GM19099 (cell line): Measurements from ENCODE around the gene B3GNT9.
A peak's percentile ranks its signal among the peaks of the same experiment; 100 is the strongest.

Source experiments
- POLR2A ChIP-seq: IDR thresholded peaks from 3 replicates; pipeline ENCODE4 v1.6.1; 2011; ENCODE audit warnings: low read depth; ENCODE audit not compliant: insufficient read length; ENCODE audit errors: extremely low read depth

Gene B3GNT9

DNA sequence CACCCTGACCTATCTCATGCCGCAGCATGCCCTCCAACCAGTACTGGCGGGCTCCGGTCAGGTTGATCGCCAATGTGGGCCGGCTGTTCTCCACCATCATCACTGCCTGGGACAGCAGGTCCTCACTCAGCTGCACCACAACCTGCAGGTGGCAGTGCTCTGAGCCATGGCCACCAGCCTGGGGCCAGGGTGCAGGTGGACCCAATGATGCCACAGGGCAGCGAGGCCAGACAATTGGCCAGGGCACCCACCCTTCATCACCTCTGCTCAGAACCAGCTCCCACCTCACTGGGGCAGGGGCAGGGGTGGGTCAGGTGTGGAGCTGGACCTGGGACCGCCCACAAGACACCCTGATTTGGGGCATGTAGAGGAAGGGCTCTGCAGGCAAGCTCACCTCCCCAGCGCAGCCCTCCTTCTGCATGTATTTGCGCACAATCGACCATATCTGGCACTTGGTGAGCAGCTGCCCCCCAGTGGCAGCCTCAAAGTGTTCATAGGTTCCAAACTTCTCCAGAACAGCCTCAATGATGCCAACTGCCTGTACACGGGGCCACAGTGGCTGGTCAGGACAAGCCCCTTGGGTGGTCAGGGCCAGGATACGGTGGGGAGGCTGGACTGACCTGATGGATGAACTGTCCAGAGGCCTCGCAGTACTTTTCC, 28.8 kb upstream of the B3GNT9 start:
- TF ChIP-seq POLR2A = no peak

DNA sequence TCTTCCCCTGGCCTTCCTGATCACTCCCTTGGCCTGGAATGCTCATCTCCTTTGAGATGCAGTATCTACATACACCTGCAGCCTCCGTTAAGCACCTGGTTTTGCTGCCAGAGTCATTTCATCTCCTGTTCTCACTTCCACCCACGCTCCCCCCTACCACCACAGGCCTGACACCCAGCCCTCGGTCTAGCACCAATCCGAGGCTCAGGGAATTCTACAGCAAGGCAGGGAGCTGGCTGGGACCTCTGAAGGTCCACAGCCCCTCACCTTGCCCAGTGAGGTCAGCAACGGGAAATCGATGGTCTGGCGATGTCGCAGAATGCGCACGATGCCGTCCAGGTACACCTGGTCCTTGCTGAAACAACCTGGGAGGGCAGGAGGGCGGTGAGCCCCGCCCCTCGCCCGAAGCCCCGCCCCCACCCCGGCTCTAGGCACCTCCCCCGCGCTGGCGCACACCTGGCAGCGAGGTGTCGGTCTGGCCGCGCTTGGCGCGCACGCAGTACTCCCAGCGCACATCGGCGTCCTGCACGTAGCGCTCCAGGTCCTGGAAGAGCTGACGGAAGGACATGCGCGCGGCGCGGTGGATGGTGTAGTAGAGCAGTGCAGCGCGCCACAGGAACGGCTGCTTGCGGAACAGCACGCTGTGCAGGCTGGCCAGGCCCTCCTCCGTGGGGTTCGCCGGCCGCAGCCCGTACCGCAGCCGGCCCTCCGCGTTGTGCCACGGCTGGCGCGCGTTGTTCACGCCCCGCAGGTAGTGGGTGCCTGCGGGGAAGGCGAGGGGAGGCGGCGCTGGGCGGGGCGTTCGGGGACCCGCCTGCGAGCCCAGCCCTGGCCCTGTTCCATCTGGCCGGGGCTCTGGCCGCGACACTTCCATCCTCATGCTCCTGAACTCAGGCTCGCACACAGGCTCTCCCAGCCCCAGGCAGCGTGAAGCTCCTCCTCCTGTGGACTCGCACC, 27.2 kb upstream of the B3GNT9 start:
- TF ChIP-seq POLR2A = no peak

DNA sequence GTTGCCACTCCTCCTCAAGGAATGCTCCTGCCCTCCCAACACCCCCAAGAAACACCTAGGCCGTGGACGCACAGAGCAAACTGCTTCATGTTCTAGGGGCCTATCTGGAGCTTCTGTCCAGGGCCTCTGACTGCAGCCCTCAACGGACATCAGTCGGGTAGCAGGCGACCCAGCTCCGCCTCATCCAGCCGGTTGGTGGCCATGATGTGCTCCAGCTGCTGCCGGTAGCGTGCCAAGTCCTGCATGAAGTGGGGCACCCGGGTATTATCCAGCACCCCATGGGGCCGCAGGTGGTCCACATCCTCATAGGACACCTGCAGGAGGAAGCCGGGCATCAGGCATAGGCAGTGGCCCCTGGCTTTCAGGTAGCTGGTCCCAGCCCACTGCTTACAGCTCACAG, 25.9 kb upstream of the B3GNT9 start:
- TF ChIP-seq POLR2A = no peak

DNA sequence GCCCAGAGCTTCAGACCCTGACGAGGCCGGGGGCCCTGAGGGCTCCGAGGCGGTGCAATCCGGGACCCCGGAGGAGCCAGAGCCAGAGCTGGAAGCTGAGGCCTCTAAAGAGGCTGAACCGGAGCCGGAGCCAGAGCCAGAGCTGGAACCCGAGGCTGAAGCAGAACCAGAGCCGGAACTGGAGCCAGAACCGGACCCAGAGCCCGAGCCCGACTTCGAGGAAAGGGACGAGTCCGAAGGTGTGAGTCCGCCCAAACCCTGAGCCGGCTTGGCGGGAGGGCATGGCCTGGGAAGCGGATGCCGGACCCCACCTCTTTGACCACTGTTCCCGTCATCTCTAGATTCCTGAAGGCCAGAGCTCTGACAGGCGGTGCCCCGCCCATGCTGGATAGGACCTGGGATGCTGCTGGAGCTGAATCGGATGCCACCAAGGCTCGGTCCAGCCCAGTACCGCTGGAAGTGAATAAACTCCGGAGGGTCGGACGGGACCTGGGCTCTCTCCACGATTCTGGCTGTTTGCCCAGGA, 24.0 kb upstream of the B3GNT9 start:
- no peak for TF ChIP-seq POLR2A

DNA sequence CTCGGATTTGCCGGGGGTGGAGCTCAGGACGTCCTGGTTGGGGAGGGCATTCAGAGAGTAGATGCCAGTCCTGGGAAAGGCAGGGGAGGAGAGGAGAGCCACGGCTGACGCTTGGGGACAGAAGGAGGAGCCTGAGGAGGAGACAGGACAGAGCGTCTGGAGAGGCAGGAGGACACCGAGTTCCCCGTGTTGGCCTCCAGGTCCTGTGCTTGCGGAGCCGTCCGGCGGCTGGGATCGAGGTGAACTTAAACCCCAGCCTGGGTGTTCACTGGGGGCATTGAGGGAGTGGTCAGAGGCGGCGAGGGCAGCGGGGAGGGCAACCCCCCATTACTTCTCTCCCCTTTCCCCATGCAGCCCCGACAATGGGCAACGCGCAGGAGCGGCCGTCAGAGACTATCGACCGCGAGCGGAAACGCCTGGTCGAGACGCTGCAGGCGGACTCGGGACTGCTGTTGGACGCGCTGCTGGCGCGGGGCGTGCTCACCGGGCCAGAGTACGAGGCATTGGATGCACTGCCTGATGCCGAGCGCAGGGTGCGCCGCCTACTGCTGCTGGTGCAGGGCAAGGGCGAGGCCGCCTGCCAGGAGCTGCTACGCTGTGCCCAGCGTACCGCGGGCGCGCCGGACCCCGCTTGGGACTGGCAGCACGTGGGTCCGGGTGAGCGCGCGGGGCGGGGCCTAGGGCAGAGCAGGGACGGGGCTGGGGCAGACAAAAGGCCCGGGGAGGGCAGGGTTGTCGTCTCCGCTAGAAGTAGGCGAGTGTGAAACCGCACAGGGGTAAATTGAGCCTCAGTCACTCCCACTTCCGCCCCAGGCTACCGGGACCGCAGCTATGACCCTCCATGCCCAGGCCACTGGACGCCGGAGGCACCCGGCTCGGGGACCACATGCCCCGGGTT, 23.3 kb upstream of the B3GNT9 start:
- no peak for TF ChIP-seq POLR2A

GRCh38 chr16:67173323-67173722, 22.5 kb upstream of the B3GNT9 start:
- TF ChIP-seq POLR2A = no peak

GRCh38 chr16:67170949-67171649, 20.3 kb upstream of the B3GNT9 start:
- no peak for TF ChIP-seq POLR2A

- peak; percentile 39 for TF ChIP-seq POLR2A
Observed at GRCh38 chr16:67170168-67170948, 19.6 kb upstream of the B3GNT9 start, which contains the start of gene NOL3. TSS of gene NOL3 (plus strand) at chr16:67170538.

- TF ChIP-seq POLR2A = no peak
Observed at GRCh38 chr16:67169642-67170167, 18.9 kb upstream of the B3GNT9 start.

DNA sequence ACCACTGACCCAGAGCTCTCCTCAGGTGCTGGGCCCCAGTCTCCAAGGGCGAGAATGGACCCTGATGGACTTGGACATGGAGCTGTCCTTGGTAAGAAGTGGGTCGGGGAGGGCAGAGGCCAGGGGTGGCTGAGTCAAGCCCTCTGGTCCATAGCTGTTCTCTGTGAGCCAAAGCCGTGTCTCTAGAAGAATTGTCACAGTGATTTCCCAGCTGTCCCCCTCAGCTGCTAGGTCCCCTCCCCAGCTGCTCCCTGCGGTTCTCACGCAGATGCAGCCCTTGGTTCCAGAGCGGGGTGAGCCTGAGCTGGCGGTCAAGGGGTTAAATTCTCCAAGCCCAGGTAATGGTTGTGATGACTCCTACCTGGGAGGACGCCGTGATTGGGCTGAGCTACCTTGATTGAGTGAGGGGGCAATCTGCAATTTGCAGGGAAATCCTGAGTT, 18.2 kb upstream of the B3GNT9 start:
- TF ChIP-seq POLR2A = no peak

DNA sequence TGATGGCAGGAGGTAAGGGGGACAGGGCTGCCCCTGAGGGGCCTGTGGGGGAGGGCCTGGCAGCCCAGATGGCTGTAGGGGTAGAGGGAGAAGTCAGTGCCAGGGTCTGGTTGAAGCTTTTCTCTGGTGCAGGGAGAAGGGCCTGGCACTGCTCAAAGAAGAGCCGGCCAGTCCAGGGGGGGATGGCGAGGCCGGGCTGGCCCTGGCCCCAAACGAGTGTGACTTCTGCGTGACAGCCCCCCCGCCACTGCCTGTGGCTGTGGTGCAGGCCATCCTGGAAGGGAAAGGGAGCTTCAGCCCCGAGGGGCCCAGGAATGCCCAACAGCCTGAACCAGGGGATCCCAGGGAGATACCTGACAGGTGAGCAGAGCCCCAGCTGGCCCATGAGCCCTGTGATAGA, 16.8 kb upstream of the B3GNT9 start:
- no peak for TF ChIP-seq POLR2A

DNA sequence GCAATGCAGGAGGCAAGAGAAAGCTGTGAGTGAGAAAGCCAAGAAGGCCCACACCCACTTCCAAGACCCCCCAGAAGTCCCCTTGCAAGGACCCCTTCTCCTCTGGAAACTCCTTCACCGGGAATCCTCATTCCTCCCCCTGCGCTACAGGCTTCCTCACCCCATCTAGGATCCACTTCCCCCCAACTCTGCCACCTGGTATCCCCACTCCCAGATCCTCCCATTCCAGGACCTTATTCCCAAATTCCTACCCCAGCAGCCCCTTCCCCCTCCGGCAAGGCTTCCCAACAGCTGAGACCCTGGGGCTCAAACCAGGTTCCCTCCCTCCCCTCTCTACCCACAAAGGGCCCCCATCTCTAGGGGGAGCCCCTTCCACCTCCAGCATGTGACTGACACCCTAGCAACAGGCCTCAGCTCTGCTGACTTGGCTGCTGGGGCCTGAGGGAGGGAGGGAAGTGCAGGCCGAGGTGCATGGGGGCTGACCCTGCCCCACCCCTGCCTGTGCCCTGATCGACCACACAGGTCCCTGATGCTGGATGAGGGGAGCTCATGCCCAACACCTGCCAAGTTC, 15.9 kb upstream of the B3GNT9 start:
- TF ChIP-seq POLR2A = no peak

DNA sequence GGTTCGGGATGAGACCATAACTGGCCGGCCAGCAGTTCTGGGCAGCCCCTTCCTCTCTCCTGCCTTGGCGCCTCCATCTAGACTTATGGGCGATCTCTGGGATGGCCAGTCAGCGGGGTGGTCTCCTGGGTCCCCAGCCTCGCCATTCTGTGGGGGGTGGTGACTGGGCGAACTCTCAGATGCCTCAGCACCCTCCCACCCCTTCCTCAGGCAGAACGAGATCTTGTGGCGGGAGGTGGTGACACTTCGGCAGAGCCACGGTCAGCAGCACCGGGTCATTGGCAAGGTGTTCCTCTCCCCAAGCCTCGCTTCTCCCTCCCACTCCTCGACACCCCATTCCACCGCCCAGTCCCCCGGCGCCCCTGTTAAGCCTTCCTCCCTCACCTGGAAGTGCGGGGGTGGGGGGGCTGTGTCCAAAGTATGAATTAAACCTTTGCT, 15.3 kb upstream of the B3GNT9 start:
- TF ChIP-seq POLR2A = no peak
